Endothelial cell of umbilical vein (primary cell): ENCODE measurements around the gene OR2F1. TPM values are rescaled to one million over a fixed set of nuclear protein-coding genes. Genes with fewer than 3 reads are reported as not detected.

Experiments used
- BruUV-seq: library from RNA; stranded (reverse); fragments of 400-500 nt; replicated peaks from 2 replicates; lab custom pipeline; 2021; lab: Mats Ljungman, UMichigan
- CTCF ChIA-PET: fragments of 300-600, 350-600 bp; sonication (Branson Sonifier 250); formaldehyde crosslinking; loops from one replicate; lab custom pipeline; 2021; ENCODE audit warnings: antibody characterized with exemption, inconsistent platforms; lab: Charles Lee
- POLR2A ChIA-PET: fragments of 300-600, 350-600 bp; sonication (Branson Sonifier 250); formaldehyde crosslinking; loops from one replicate; lab custom pipeline; 2021; ENCODE audit warnings: antibody characterized with exemption, inconsistent platforms; lab: Charles Lee
- DNase-seq: peaks from one replicate; pipeline ENCODE4 v3.0.0-alpha.2; 2011; ENCODE audit warnings: low read depth, low spot score
- FAIRE-seq: peaks from 2 replicates; lab custom pipeline; 2011; peaks lifted over from hg19 to GRCh38; lab: Jason Lieb, UNC
- H2AFZ ChIP-seq: 2 replicates; pipeline ENCODE4 v1.6.0; 2012; ENCODE audit warnings: low read depth, low read length, control low read depth, inconsistent platforms
- H3K27ac ChIP-seq: 2 replicates; pipeline ENCODE4 v1.5.1; 2011; ENCODE audit warnings: low read depth, mild to moderate bottlenecking, control low read depth, low read length, moderate library complexity; ENCODE audit not compliant: insufficient read depth
- H3K27me3 ChIP-seq, 2 experiments: 2 replicates each; pipeline versions ENCODE4 v1.6.0 to v1.6.1; 2011; ENCODE audit warnings: low read length in 2 of 2, mixed read lengths in 1 of 2; ENCODE audit not compliant: control insufficient read depth in 2 of 2, insufficient read depth in 2 of 2
- H3K36me3 ChIP-seq, 2 experiments: 2 replicates in 1 of 2; 3 replicates in 1 of 2; pipeline ENCODE4 v1.5.1; 2011; ENCODE audit warnings: low read length in 2 of 2, mild to moderate bottlenecking in 1 of 2, moderate library complexity in 1 of 2; ENCODE audit not compliant: control insufficient read depth in 2 of 2, insufficient read depth in 2 of 2; ENCODE audit errors: extremely low read depth in 1 of 2
- H3K4me1 ChIP-seq: 3 replicates; pipeline ENCODE4 v1.5.1; 2011; ENCODE audit warnings: mild to moderate bottlenecking, low read length; ENCODE audit not compliant: control insufficient read depth, insufficient read depth; ENCODE audit errors: extremely low read depth
- H3K4me2 ChIP-seq: 2 replicates; pipeline ENCODE4 v1.6.1; 2011; ENCODE audit warnings: low read length, control low read depth, mixed read lengths; ENCODE audit not compliant: insufficient read depth
- H3K4me3 ChIP-seq, 3 experiments: fragments of 200-600 bp in 1 of 3; sonication (generic), shearing (Covaris generic) in 1 of 3; replicated peaks in 1 of 3; 2 replicates each; pipeline ENCODE4 v1.5.1; 2011 to 2016; ENCODE audit warnings: control low read depth in 3 of 3, low read length in 3 of 3, mild to moderate bottlenecking in 2 of 3, inconsistent platforms in 1 of 3, low read depth in 1 of 3, moderate library complexity in 1 of 3; ENCODE audit not compliant: insufficient read depth in 1 of 3
- H3K79me2 ChIP-seq: 2 replicates; pipeline ENCODE4 v1.6.0; 2012; ENCODE audit warnings: low read length, inconsistent platforms; ENCODE audit not compliant: control insufficient read depth, insufficient read depth
- H3K9ac ChIP-seq: replicated peaks from 2 replicates; pipeline ENCODE3; 2011; ENCODE audit warnings: low read length, control low read depth; ENCODE audit not compliant: insufficient read depth; ENCODE audit errors: extremely low read depth
- H3K9me1 ChIP-seq: replicated peaks from 3 replicates; pipeline ENCODE4 v1.6.0; 2011; ENCODE audit warnings: mild to moderate bottlenecking, low read length; ENCODE audit not compliant: control insufficient read depth, insufficient read depth; ENCODE audit errors: extremely low read depth
- H3K9me3 ChIP-seq: replicated peaks from 2 replicates; pipeline ENCODE4 v1.5.1; 2012; ENCODE audit warnings: low read length, inconsistent platforms; ENCODE audit not compliant: control insufficient read depth, insufficient read depth
- H4K20me1 ChIP-seq: replicated peaks from 2 replicates; pipeline ENCODE3; 2011; ENCODE audit warnings: mild to moderate bottlenecking, low read length; ENCODE audit not compliant: control insufficient read depth, insufficient read depth; ENCODE audit errors: extremely low read depth
- CTCF ChIP-seq, 2 donors: IDR thresholded peaks; 1 replicate in 1 of 2; 2 replicates in 1 of 2; pipeline ENCODE4 v1.5.1; 2011; ENCODE audit warnings: low read length in 2 of 2, mild to moderate bottlenecking in 2 of 2, moderate library complexity in 2 of 2, control low read depth in 1 of 2, inconsistent platforms in 1 of 2, low read depth in 1 of 2; ENCODE audit not compliant: insufficient read depth in 1 of 2; ENCODE audit errors: extremely low read depth in 1 of 2
- EZH2 ChIP-seq: IDR thresholded peaks from 2 replicates; pipeline ENCODE4 v1.6.1; 2012; ENCODE audit warnings: borderline replicate concordance, low read depth, mild to moderate bottlenecking, moderate library complexity, low read length, inconsistent platforms; ENCODE audit not compliant: severe bottlenecking
- FOS ChIP-seq: IDR thresholded peaks from 2 replicates; pipeline ENCODE4 v1.6.1; 2011; ENCODE audit warnings: mild to moderate bottlenecking, low read length, moderate library complexity, borderline replicate concordance; ENCODE audit not compliant: insufficient read depth
- GATA2 ChIP-seq: IDR thresholded peaks from 2 replicates; pipeline ENCODE4 v1.7.0; 2011; ENCODE audit warnings: low read depth, mild to moderate bottlenecking, moderate library complexity, mixed read lengths, low read length; ENCODE audit not compliant: insufficient read length, insufficient read depth
- JUN ChIP-seq: IDR thresholded peaks from 2 replicates; pipeline ENCODE4 v1.6.1; 2011; ENCODE audit warnings: borderline replicate concordance, low read depth; ENCODE audit not compliant: insufficient read length, insufficient read depth
- MYC ChIP-seq: IDR thresholded peaks from one replicate; pipeline ENCODE4 v1.6.1; 2011; ENCODE audit warnings: mild to moderate bottlenecking, low read depth, low read length
- POLR2A ChIP-seq: IDR thresholded peaks from 2 replicates; pipeline ENCODE4 v1.6.1; 2012; ENCODE audit warnings: low read depth, mild to moderate bottlenecking, control low read depth, low read length
- POLR2AphosphoS5 ChIP-seq: IDR thresholded peaks from 2 replicates; pipeline ENCODE4 v1.6.1; 2012; ENCODE audit warnings: low read depth, mild to moderate bottlenecking, control low read depth, low read length, moderate library complexity; ENCODE audit not compliant: insufficient read depth
- dilution Hi-C: fragments of 300-500 bp; cut with MboI; formaldehyde crosslinking; loops from one replicate; pipeline ENCODE4 v1.15.0; 2019; ENCODE audit warnings: low sequenced_read_pairs; ENCODE audit not compliant: extremely low pct_ligation_motif_present
- intact Hi-C: fragments of 100-400 bp; cut with micrococcal nuclease; formaldehyde crosslinking; loops from one replicate; pipeline ENCODE4 v1.10.0; 2022
- polyA plus RNA-seq, 4 experiments: library from polyadenylated mRNA; depleted of rRNA in 3 of 4; stranded (reverse) in 3 of 4; unstranded in 1 of 4; fragments of >200 nt; gene quantifications; 2 replicates each; pipeline versions ENCODE4 v1.2.1 to v1.2.3, GENCODE V29; 2011 to 2012; ENCODE audit warnings: missing spikeins in 1 of 4
- total RNA-seq: library from RNA; stranded (reverse); gene quantifications from 2 replicates; pipeline ENCODE4 v1.2.3, GENCODE V29; 2021
- TF ChIP-seq, protein P1 (sequence below): IDR thresholded peaks from 2 replicates; pipeline ENCODE4 v1.6.1; 2011; ENCODE audit not compliant: insufficient read depth, insufficient read length

The OR2F1 gene
- total and polyA plus RNA-seq, 2 donors (not counting 3 experiments of a cell fraction or from before 2014, with no cell fraction given), result not detected

GRCh38 chr7:143913945-143914615, 40.6 kb upstream of the OR2F1 start:
- no peak for DNase-seq
- TF ChIP-seq GATA2, result no peak
- TF ChIP-seq, protein P1, sequence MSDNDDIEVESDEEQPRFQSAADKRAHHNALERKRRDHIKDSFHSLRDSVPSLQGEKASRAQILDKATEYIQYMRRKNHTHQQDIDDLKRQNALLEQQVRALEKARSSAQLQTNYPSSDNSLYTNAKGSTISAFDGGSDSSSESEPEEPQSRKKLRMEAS, result no peak
- no peak for TF ChIP-seq MYC
- no peak for TF ChIP-seq POLR2A
- TF ChIP-seq POLR2AphosphoS5, result no peak
- no peak for TF ChIP-seq CTCF (IDR thresholded peaks at IDR 0.05; ENCODE audit: extremely low read depth in 1 of 2, insufficient read depth in 1 of 2, low read depth in 1 of 2, low read length in 2 of 2)
- no peak for TF ChIP-seq FOS
- TF ChIP-seq JUN, result no peak
- TF ChIP-seq EZH2, result no peak
- POLR2A ChIA-PET, result no interaction called here
- no peaks in the 10 kb centered on the region for H3K9me3 ChIP-seq
- no peak overlapping the region for H3K4me2 ChIP-seq
- H3K4me1 ChIP-seq, result no peaks in the 10 kb centered on the region
- H3K9ac ChIP-seq, result no peak overlapping the region
- H4K20me1 ChIP-seq, result no peaks in the 10 kb centered on the region
- no peak for FAIRE-seq
- no peak overlapping the region for H2AFZ ChIP-seq
- no peaks in the 10 kb centered on the region for H3K36me3 ChIP-seq
- intact Hi-C loops, result no loop called here
- no peaks in the 10 kb centered on the region for H3K79me2 ChIP-seq
- CTCF ChIA-PET, result interaction anchor here (0.7 to 1.0 kb wide), 2 partner anchors 105 to 214 kb away, joined by 3 read pairs; no protein-coding TSS in a partner anchor
- H3K9me1 ChIP-seq, result no peaks in the 10 kb centered on the region
- H3K4me3 ChIP-seq, result no peak overlapping the region
- peaks cover 0 to 21% of the 10 kb centered on the region in 2 experiments for H3K27me3 ChIP-seq
- no peak overlapping the region for H3K27ac ChIP-seq
- dilution Hi-C loops, result no loop called here
- BruUV-seq, result no TSS peak
